Brain microvascular endothelial cell (primary cell): ENCODE results near the gene MORN5.

Experiments
- DNase-seq: peaks from one replicate; pipeline ENCODE4 v3.0.0-alpha.2; 2020
- H3K27ac ChIP-seq: fragments of 250-450 bp; sonication (Bioruptor Pico); 2 replicates; pipeline ENCODE4 v1.5.1; 2020; ENCODE audit warnings: mild to moderate bottlenecking, moderate library complexity
- H3K27me3 ChIP-seq: fragments of 250-450 bp; sonication (Bioruptor Pico); replicated peaks from 2 replicates; pipeline ENCODE4 v1.5.1; 2020; ENCODE audit warnings: mild to moderate bottlenecking
- H3K36me3 ChIP-seq: fragments of 250-450 bp; sonication (Bioruptor Pico); replicated peaks from 2 replicates; pipeline ENCODE4 v1.5.1; 2020; ENCODE audit warnings: mild to moderate bottlenecking
- H3K4me3 ChIP-seq: 2 replicates; pipeline ENCODE4 v1.5.1; 2011; ENCODE audit warnings: low read depth, mild to moderate bottlenecking, control low read depth, low read length, moderate library complexity
- in situ Hi-C: cut with HindIII; loops from 2 replicates; pipeline ENCODE4 v1.10.0; 2017; ENCODE audit warnings: low sequenced_read_pairs, low pct_ligation_motif_present
- TF ChIP-seq, protein P1 (sequence below): IDR thresholded peaks from 2 replicates; pipeline ENCODE4 v1.5.1; 2011; ENCODE audit warnings: low read depth, mild to moderate bottlenecking, moderate library complexity, low read length, control low read depth, inconsistent platforms; ENCODE audit errors: missing control alignments

Gene MORN5

DNA sequence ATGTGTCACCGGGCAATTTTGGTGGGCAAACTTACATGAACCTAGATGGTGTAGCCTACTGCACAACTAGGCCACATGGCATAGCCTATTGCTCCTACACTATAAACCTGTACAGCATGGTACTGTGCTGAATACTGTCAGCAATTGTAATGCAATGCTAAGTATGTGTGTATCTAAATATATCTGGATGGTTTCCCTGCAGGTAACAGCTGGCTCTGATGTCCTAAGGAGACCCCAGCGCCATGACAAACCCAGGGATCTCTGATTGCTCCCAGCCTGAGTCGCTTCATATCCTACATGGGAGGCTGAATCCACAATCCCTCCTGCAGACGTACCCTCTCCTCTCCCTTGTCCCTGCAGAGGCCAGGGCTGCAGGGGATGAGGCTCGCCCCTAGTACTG is 40.0 kb upstream of the MORN5 start:
- H3K27me3 ChIP-seq: peaks cover 3% of the 10 kb centered on the region
- in situ Hi-C loops: no loop called here
- no peak for DNase-seq
- no peaks in the 10 kb centered on the region for H3K36me3 ChIP-seq
- H3K4me3 ChIP-seq: no peak overlapping the region
- TF ChIP-seq, protein P1, sequence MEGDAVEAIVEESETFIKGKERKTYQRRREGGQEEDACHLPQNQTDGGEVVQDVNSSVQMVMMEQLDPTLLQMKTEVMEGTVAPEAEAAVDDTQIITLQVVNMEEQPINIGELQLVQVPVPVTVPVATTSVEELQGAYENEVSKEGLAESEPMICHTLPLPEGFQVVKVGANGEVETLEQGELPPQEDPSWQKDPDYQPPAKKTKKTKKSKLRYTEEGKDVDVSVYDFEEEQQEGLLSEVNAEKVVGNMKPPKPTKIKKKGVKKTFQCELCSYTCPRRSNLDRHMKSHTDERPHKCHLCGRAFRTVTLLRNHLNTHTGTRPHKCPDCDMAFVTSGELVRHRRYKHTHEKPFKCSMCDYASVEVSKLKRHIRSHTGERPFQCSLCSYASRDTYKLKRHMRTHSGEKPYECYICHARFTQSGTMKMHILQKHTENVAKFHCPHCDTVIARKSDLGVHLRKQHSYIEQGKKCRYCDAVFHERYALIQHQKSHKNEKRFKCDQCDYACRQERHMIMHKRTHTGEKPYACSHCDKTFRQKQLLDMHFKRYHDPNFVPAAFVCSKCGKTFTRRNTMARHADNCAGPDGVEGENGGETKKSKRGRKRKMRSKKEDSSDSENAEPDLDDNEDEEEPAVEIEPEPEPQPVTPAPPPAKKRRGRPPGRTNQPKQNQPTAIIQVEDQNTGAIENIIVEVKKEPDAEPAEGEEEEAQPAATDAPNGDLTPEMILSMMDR: no peak
- no peak overlapping the region for H3K27ac ChIP-seq

DNA sequence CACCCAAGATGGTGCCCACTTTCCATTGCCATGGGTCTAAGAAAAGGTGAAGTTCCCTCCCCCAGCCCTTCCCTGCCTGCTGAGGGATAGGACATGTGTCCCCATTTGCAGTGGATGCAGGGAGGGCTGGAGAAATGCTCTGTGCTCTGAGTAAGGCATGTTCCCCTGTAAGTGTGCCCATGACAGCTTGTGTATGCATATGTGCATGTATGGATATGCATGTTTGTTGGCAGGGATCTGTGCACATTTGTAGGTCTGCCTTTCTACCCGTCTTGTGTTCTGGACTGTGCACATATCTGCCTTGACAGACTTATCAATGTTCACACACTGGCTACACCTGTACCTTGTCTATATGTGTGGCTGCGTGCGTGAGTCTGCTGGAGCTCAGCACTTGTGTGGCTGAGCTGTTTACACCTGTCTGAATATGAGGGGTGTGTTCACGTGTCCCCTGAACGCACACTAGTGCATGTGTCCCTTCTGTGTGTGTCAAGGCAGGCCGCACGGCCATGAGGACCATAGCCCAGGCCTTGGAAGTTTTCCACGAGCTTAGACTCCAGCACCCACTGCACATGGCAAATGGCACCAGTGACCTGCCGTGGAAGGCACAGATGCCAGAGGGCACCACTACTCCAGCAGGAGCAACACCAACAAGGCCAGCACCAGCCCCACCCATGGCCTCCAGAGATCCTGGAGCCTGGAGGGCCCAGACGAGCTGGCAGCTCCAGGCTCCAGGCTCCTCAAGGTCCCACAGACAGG is 39.2 kb upstream of the MORN5 start:
- Histone ChIP-seq H3K27me3 (peaks cover 2% of the 10 kb centered on the region), H3K36me3 (no peaks in the 10 kb centered on the region), H3K27ac (no peak overlapping the region), H3K4me3 (no peak overlapping the region)
- TF ChIP-seq, protein P1: no peak
- DNase-seq: no peak
- in situ Hi-C loops: no loop called here

DNA sequence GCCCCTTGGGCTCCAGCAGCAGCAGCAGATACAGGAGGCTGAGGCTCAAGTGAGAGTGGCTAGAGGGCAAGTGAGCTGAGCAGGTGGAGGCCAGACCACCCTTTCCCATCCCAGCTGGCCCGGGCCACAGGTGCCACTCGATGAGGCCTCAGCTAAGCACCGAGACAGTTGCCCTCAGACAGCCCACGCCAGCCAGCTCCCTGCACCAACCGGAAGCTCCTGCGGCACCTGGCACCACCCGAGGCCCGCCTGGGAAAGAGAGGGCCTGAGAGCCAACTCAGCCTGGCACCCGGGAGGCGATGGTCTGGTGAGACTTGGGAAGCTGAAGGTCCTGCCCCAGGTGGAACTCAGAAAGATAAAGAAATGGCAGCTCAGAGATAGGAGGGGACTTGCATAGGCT is 38.3 kb upstream of the MORN5 start:
- Histone ChIP-seq H3K4me3 (no peak overlapping the region), H3K27me3 (no peaks in the 10 kb centered on the region), H3K36me3 (no peaks in the 10 kb centered on the region), H3K27ac (no peak overlapping the region)
- in situ Hi-C loops: no loop called here
- DNase-seq: no peak
- TF ChIP-seq, protein P1: no peak

DNA sequence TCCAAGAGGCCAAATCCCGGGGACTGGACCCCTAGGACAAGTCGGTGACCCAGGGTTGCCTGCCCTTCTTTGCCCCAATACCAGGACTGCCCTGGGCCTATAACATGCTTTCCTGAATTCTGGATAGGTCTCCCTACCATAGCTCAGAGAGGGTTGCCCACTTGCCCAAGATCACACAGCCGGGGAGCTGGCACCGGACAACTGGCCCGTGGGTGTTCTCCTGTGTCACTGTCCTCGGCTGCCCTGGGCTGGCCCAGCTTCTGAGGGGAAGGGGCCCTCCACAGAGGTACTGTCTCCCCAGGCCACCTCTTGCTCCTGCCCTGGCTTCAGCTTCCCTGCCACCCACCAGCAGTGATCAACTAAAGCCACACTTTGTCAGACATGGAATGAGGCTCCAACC is 37.8 kb upstream of the MORN5 start:
- no peak for DNase-seq
- no peak overlapping the region for H3K4me3 ChIP-seq
- in situ Hi-C loops: no loop called here
- TF ChIP-seq, protein P1: no peak
- H3K27me3 ChIP-seq: no peaks in the 10 kb centered on the region
- no peaks in the 10 kb centered on the region for H3K36me3 ChIP-seq
- H3K27ac ChIP-seq: no peak overlapping the region

DNA sequence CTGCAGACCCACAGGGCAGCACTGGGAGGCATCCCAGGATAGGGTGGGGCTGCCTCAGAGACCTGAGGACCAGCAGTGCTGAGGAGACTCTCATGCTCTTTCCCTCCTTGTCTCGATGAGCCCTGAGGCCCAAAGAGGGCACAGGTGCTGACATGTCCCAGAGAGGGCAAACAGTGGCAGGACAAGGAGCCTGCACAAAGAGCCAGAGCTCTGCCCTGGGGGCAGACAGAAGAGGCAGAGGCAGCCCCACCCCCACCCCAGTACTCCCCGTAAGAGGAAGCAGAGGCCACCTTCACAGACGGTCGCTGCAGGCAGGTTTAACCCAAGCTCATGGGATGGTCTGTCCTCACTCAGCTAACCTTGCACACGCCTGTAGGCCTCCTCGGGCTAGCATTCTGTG is 37.2 kb upstream of the MORN5 start:
- in situ Hi-C loops: no loop called here
- H3K36me3 ChIP-seq: no peaks in the 10 kb centered on the region
- no peaks in the 10 kb centered on the region for H3K27me3 ChIP-seq
- TF ChIP-seq, protein P1: no peak
- DNase-seq: no peak
- H3K27ac ChIP-seq: no peak overlapping the region
- no peak overlapping the region for H3K4me3 ChIP-seq
